ENCODE measurements around the gene ZDHHC24. TPM values are rescaled to one million over a fixed set of nuclear protein-coding genes. Genes with fewer than 3 reads are reported as not detected.
"Not testable (repeated sequence)": the region's sequence is repeated elsewhere in the genome, so short reads cannot be mapped to it uniquely, and the experiment has no call there.

The ZDHHC24 gene
- total and polyA plus RNA-seq, 7 donors: 3.9 to 7.6 (median 5.5) TPM

DNA sequence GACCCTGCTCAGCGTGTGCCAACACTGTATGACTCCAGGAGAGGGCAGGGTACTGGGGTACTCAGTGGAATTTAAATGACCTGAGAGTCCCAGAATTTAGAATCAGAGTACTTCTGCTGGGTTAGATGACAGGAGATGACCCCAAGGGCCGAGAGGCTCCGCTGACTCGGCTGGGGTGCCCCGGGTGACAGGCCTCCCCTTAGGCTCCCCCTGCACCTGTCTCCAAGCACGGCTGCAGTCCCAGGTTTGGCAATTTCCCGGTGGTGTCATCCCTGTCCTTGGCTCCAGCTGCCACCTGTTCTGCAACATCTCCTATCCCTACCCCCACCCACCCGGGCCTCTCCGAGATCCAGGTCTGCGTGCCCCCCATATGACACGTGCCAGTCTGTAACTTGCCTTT is 2.2 kb upstream of the ZDHHC24 start:
- H3K4me3 ChIP-seq: no peak overlapping the region
- intact Hi-C loops (cut with DNase I): no loop called here
- WGBS, 3 donors: 14 to 30% (median 21%) methylated on average over 10 to 11 of the region's 11 CpGs

DNA sequence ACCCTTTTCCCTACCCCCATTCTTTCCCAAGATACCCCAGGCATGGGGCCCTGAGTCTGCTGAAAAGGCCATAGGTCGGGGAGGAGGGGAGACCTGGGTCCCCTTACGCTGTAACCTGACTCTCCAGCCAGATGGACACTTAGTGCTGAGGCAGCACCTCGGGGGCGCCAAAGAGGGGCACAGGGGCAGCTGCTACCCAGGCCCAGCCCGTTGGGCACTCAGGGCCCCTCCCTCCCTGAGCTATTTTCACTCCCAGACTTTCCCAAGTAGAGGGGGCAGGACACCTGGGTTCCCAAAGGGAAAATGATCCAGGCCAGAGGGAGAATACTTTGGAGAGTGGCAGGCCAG is 1.8 kb upstream of the ZDHHC24 start:
- DNase-seq (no peak), ATAC-seq (no peak)
- intact Hi-C loops (cut with DNase I): no loop called here
- Histone ChIP-seq H3K4me1 (peaks cover 33% of the 10 kb centered on the region), H3K4me3 (peak overlapping the region; percentile 83), H3K27ac (peak overlapping the region; percentile 89), H3K9me3 (no peaks in the 10 kb centered on the region), H3K27me3 (ENCODE audit: insufficient read depth in 3 of 3, low read length in 2 of 3) (no peaks in the 10 kb centered on the region), H3K36me3 (ENCODE audit: insufficient read depth in 1 of 2, low read depth in 1 of 2) (peaks cover 0 to 7% of the 10 kb centered on the region in 2 donors)
- TF ChIP-seq, protein P1, sequence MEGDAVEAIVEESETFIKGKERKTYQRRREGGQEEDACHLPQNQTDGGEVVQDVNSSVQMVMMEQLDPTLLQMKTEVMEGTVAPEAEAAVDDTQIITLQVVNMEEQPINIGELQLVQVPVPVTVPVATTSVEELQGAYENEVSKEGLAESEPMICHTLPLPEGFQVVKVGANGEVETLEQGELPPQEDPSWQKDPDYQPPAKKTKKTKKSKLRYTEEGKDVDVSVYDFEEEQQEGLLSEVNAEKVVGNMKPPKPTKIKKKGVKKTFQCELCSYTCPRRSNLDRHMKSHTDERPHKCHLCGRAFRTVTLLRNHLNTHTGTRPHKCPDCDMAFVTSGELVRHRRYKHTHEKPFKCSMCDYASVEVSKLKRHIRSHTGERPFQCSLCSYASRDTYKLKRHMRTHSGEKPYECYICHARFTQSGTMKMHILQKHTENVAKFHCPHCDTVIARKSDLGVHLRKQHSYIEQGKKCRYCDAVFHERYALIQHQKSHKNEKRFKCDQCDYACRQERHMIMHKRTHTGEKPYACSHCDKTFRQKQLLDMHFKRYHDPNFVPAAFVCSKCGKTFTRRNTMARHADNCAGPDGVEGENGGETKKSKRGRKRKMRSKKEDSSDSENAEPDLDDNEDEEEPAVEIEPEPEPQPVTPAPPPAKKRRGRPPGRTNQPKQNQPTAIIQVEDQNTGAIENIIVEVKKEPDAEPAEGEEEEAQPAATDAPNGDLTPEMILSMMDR (IDR thresholded peaks at IDR 0.05): no peak
- 17 to 19% (median 19%) methylated on average over 5 of the region's 5 CpGs for WGBS, 3 donors

More for the DNA sequence above, 2.2 kb upstream of the ZDHHC24 start:
- peak overlapping the region; percentile 89 for H3K27ac ChIP-seq
- ATAC-seq (peak; percentile 35 to 54 (median 46)), DNase-seq (peak in 1 of 2 donors; percentile 80)
- TF ChIP-seq, protein P1 (IDR thresholded peaks at IDR 0.05): no peak
- peaks cover 0 to 7% of the 10 kb centered on the region in 2 donors for H3K36me3 ChIP-seq (ENCODE audit: insufficient read depth in 1 of 2, low read depth in 1 of 2)
- H3K27me3 ChIP-seq (ENCODE audit: insufficient read depth in 3 of 3, low read length in 2 of 3): no peaks in the 10 kb centered on the region
- H3K9me3 ChIP-seq: no peaks in the 10 kb centered on the region
- H3K4me1 ChIP-seq: peaks cover 33% of the 10 kb centered on the region

- Histone ChIP-seq H3K27me3 (ENCODE audit: insufficient read depth in 3 of 3, low read length in 2 of 3) (no peaks in the 10 kb centered on the region), H3K36me3 (ENCODE audit: insufficient read depth in 1 of 2, low read depth in 1 of 2) (peaks cover 0 to 8% of the 10 kb centered on the region in 2 donors), H3K9me3 (no peaks in the 10 kb centered on the region), H3K27ac (peak overlapping the region; percentile 89), H3K4me3 (peak overlapping the region; percentile 83), H3K4me1 (peaks cover 33% of the 10 kb centered on the region)
- TF ChIP-seq, protein P1 (IDR thresholded peaks at IDR 0.05): no peak
- DNase-seq: no peak
- peak in 1 of 4 donors; percentile 18 for ATAC-seq
- intact Hi-C loops (cut with DNase I): no loop called here
- WGBS, 3 donors: 24 to 40% (median 27%) methylated on average over 16 to 18 of the region's 18 CpGs
These were observed 1.3 kb upstream of the ZDHHC24 start for GRCh38 chr11:66546966-66547661.

GRCh38 chr11:66546368-66546965 is 619 bp upstream of the ZDHHC24 start, which contains the start of gene ACTN3:
TSS of gene ACTN3 (plus strand) at chr11:66546903. CDS start at chr11:66546938, 35 bp downstream.
- Histone ChIP-seq H3K9me3 (no peaks in the 10 kb centered on the region), H3K4me3 (peak within 1 kb of the TSS; percentile 83), H3K27me3 (ENCODE audit: insufficient read depth in 3 of 3, low read length in 2 of 3) (no peaks in the 10 kb centered on the region), H3K27ac (peak within 1 kb of the TSS; percentile 89), H3K36me3 (ENCODE audit: insufficient read depth in 1 of 2, low read depth in 1 of 2) (peaks cover 0 to 12% of the 10 kb centered on the region in 2 donors), H3K4me1 (peaks cover 33% of the 10 kb centered on the region)
- WGBS, 3 donors: 1 to 7% (median 2%) methylated on average over 37 of the region's 37 CpGs
- ATAC-seq (peak; percentile 1 to 24 (median 8)), DNase-seq (peak; percentile 46 to 69)
- TF ChIP-seq, protein P1 (IDR thresholded peaks at IDR 0.05): no peak
- intact Hi-C loops (cut with DNase I): no loop called here

DNA sequence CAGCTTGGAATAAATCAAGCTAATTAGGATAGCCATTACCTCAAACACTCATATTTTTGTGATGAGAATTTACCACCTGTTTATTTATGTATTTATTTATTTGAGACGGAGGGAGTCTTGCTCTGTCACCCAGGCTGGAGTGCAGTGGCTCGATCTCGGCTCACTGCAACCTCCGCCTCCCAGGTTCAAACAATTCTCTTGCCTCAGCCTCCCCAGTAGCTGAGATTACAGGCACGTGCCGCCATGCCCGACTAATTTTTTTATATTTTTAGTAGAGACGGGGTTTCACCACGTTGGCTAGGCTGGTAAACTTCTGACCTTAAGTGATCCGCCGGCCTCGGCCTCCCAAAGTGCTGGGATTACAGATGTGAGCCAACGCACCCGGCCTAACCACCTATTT is 896 bp downstream of the ZDHHC24 start:
- Histone ChIP-seq H3K4me1 (peaks cover 33% of the 10 kb centered on the region), H3K27ac (peak overlapping the region; percentile 89)
- not testable (repeated sequence) for ATAC-seq

More for the DNA sequence above, 896 bp downstream of the ZDHHC24 start:
- Histone ChIP-seq H3K4me3 (peak overlapping the region; percentile 83), H3K36me3 (ENCODE audit: insufficient read depth in 1 of 2, low read depth in 1 of 2) (peaks cover 0 to 14% of the 10 kb centered on the region in 2 donors)
- intact Hi-C loops (cut with DNase I); DNase-seq; H3K27me3 ChIP-seq (ENCODE audit: insufficient read depth in 3 of 3, low read length in 2 of 3); H3K9me3 ChIP-seq: not testable (repeated sequence)
- WGBS, 3 donors: 45 to 66% (median 45%) methylated on average over 14 of the region's 14 CpGs

Data from psoas muscle (tissue), 8 donors.